ENCODE measurements around the gene TFAP2D.
A peak's percentile ranks its signal among the peaks of the same experiment; 100 is the strongest.

The TFAP2D gene

DNA sequence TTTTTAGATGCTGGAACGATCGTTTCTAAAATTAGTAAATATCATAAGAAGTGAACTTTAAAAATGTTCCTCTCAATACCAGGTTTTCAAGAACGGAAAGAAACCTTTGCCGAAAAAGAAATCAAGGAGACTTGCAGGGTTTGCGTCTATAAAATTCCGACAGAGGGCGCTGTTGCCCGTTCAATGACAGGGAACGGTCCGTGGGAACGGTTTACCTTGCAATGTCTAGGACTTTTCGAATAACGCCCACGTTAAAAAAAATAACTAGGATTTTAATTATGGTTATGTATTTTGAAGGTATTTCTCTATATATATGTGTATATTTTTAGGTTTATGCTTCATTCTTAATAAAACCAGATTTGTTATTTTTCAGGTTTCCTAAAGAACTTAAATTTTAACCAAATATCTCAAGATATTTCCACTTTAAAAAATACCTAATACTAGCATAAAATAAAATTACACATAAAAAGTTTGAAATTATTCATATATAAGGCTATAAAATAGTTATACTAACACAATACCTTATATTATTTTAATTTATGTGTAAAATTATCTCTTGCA, 102.9 kb downstream of the TFAP2D start:
- H3K4me3 ChIP-seq (ENCODE audit: control insufficient read depth, low read depth, low read length): peak overlapping the region; percentile 49
- DNase-seq (ENCODE audit: low read depth): peak; percentile 18

DNA sequence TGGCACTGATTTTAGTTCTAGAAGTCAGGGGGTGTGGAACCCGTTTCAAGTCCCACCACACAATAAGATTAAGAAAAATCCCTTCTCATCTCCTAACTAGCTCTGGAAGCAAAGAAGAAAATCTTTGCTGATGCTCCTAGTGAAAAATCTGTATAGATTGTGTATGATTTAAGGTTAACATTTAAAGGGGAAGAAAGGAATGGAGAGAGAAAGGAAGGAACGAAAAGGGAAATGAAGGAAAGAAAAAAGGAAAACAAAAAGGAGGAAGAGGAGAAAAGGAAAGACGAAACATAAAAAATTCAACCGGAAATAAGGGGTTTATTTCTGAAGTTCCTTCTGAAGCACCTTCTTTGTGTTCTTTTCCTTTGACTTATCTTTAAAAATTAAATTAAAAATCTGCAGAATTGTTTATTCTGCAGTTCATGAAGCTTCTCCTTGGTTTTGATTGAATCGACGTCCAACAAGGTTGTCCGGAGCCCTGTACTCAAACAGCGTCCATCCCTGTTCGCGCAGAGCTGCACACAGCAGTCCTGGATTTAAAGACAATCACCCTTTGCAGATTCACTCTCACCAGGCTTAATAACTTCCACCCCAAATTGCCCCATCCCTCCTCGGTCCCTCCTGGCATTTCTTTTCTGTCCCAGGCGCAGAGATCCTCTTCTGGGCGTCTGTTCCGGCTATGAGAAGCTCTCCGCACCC, 103.8 kb downstream of the TFAP2D start:
- H3K4me3 ChIP-seq (ENCODE audit: control insufficient read depth, low read depth, low read length): no peak overlapping the region
- DNase-seq (ENCODE audit: low read depth): no peak
- TF ChIP-seq, protein P1, sequence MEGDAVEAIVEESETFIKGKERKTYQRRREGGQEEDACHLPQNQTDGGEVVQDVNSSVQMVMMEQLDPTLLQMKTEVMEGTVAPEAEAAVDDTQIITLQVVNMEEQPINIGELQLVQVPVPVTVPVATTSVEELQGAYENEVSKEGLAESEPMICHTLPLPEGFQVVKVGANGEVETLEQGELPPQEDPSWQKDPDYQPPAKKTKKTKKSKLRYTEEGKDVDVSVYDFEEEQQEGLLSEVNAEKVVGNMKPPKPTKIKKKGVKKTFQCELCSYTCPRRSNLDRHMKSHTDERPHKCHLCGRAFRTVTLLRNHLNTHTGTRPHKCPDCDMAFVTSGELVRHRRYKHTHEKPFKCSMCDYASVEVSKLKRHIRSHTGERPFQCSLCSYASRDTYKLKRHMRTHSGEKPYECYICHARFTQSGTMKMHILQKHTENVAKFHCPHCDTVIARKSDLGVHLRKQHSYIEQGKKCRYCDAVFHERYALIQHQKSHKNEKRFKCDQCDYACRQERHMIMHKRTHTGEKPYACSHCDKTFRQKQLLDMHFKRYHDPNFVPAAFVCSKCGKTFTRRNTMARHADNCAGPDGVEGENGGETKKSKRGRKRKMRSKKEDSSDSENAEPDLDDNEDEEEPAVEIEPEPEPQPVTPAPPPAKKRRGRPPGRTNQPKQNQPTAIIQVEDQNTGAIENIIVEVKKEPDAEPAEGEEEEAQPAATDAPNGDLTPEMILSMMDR (IDR thresholded peaks at IDR 0.05; ENCODE audit: control insufficient read depth, insufficient read depth, low read depth, low read length, missing control alignments): no peak

More for the DNA sequence above, 102.9 kb downstream of the TFAP2D start:
- TF ChIP-seq, protein P1 (IDR thresholded peaks at IDR 0.05; ENCODE audit: control insufficient read depth, insufficient read depth, low read depth, low read length, missing control alignments): peak; percentile 79

DNA sequence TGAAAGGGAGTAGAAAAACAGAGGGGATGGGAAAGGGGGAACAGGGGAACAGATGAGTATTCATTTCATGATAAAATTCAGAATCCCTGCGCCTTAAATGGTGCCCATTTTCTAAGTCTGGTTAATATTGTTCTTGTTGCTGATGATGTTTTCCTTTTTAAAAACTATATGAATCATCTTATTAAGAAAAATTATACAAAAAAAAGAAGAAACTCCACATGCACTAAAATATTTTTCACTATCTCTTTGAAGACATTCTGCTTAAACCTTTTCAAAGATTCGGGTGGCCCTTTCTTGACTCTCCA, 104.3 kb downstream of the TFAP2D start:
- TF ChIP-seq, protein P1 (IDR thresholded peaks at IDR 0.05; ENCODE audit: control insufficient read depth, insufficient read depth, low read depth, low read length, missing control alignments): no peak
- no peak for DNase-seq (ENCODE audit: low read depth)
- H3K4me3 ChIP-seq (ENCODE audit: control insufficient read depth, low read depth, low read length): no peak overlapping the region

DNA sequence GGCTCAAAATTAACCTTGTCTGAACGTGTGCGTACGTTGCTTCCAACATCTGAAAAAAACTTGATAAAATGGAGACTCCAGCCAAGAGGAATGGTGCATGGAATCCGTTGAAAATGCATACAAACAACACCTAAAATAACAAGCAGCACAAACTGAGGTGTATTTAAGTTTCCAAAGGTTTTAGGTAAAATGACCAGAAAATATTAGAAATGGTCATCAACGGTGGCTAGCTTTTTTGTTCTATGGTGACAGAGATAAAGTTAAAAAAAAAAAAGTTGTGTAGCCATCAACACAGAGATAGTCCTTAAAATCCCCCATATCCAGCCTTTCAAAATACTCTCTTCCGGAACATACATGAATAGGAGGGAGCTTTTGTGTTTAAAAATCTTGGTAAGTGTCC, 104.7 kb downstream of the TFAP2D start:
- DNase-seq (ENCODE audit: low read depth): no peak
- TF ChIP-seq, protein P1 (IDR thresholded peaks at IDR 0.05; ENCODE audit: control insufficient read depth, insufficient read depth, low read depth, low read length, missing control alignments): no peak
- no peak overlapping the region for H3K4me3 ChIP-seq (ENCODE audit: control insufficient read depth, low read depth, low read length)

DNA sequence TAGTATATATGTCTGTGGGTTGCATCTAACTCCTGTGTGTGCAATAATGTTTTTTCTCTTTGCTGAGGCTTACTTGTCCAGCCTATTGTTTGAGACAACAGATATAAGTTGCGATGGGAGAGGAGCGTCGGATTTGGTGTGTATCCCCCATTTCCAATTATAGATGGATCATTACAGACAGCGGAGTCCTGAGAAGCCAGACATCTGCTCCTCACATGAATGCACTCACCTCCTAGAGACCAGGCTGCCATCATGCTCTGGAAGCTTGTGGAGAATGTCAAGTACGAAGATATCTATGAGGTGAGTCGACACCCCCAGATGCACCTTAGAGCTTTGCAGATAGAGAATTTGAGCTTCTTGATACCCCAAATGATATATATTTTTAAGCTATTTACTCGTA, 105.3 kb downstream of the TFAP2D start, which contains the start of gene TFAP2B:
Gene TFAP2B (plus strand): TSS at position 199 of the 400 bp plus-strand sequence. CDS start 21 bp downstream, at position 220.
- no peak for DNase-seq (ENCODE audit: low read depth)
- H3K4me3 ChIP-seq (ENCODE audit: control insufficient read depth, low read depth, low read length): no peak within 1 kb of the TSS; the same call in 1 of the 2 replicates
- TF ChIP-seq, protein P1 (IDR thresholded peaks at IDR 0.05; ENCODE audit: control insufficient read depth, insufficient read depth, low read depth, low read length, missing control alignments): no peak

DNA sequence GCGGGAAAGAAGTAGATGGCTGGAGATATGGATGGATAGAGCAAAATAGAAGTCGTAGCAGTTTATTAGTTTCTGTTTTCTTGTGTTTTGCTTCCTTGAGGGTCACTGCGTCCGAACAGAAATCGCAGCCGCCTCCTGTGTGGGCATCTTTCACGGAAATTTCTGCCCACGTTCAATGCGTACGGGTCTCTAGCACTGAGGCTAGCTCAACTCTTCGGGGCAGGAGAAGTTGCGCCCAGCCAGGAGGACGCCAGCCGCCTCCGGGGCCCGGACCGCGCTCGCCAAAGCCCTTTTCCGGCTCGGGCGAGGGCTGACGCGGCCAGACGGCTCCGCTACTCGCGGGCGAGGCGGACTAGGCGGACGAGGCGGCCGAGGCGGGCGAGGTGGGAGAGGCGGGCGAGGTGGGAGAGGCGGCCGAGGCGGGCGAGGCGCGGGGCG, 106.2 kb downstream of the TFAP2D start:
- no peak overlapping the region; the same call in 1 of the 2 replicates for H3K4me3 ChIP-seq (ENCODE audit: control insufficient read depth, low read depth, low read length)
- DNase-seq (ENCODE audit: low read depth): no peak

More for the DNA sequence above, 106.2 kb downstream of the TFAP2D start:
- TF ChIP-seq, protein P1 (IDR thresholded peaks at IDR 0.05; ENCODE audit: control insufficient read depth, insufficient read depth, low read depth, low read length, missing control alignments): no peak
